Loucy (cell line): ENCODE data around the gene ERBB3.

Experiments used
- EZH2phosphoT487 ChIP-seq: fragments of 200-600 bp; IDR thresholded peaks from 2 replicates; pipeline ENCODE4 v1.6.1; 2018; ENCODE audit warnings: antibody characterized with exemption, mild to moderate bottlenecking, moderate library complexity, borderline replicate concordance
- TF ChIP-seq, protein P1 (sequence below): fragments of 200-600 bp; sonication (generic); conservative IDR thresholded peaks from 2 replicates; pipeline ENCODE4 v1.5.1; 2014; ENCODE audit warnings: mild to moderate bottlenecking, antibody characterized with exemption, low read length

- no peak for TF ChIP-seq EZH2phosphoT487
- TF ChIP-seq, protein P1, sequence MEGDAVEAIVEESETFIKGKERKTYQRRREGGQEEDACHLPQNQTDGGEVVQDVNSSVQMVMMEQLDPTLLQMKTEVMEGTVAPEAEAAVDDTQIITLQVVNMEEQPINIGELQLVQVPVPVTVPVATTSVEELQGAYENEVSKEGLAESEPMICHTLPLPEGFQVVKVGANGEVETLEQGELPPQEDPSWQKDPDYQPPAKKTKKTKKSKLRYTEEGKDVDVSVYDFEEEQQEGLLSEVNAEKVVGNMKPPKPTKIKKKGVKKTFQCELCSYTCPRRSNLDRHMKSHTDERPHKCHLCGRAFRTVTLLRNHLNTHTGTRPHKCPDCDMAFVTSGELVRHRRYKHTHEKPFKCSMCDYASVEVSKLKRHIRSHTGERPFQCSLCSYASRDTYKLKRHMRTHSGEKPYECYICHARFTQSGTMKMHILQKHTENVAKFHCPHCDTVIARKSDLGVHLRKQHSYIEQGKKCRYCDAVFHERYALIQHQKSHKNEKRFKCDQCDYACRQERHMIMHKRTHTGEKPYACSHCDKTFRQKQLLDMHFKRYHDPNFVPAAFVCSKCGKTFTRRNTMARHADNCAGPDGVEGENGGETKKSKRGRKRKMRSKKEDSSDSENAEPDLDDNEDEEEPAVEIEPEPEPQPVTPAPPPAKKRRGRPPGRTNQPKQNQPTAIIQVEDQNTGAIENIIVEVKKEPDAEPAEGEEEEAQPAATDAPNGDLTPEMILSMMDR, result no peak
Measured at GRCh38 chr12:56122637-56123036, 42.7 kb downstream of the ERBB3 start.
